ENCODE data around the gene CUL4A.
"Not testable (repeated sequence)": the region's sequence is repeated elsewhere in the genome, so short reads cannot be mapped to it uniquely, and the experiment has no call there.

The CUL4A gene

GRCh38 chr13:113209336-113209758, at the start of gene CUL4A:
TSS of gene CUL4A (plus strand) at chr13:113209613. CDS start at chr13:113209628, 15 bp downstream.
- peak; percentile 42 for DNase-seq

DNA sequence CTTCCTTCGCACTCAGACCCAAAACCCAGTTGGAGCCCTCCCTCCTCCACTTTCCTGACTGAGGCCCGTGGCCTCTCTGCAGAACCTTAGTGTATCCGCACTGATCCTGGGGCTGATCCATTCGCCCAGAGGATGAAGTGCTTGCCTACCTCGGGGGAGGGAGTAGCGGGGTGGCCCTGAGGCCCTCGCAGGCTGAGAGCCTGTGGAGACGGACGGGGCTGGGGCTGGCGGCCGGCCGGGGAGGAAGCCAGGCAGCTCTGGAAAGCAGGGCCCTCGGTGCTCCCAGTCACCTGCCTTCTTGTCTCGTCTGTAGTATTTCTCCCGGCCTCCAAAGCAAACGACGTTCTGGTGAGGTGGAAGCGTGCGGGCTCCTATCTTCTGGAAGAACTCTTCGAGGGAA, 49.7 kb upstream of the CUL4A start:
- no peak for DNase-seq

DNA sequence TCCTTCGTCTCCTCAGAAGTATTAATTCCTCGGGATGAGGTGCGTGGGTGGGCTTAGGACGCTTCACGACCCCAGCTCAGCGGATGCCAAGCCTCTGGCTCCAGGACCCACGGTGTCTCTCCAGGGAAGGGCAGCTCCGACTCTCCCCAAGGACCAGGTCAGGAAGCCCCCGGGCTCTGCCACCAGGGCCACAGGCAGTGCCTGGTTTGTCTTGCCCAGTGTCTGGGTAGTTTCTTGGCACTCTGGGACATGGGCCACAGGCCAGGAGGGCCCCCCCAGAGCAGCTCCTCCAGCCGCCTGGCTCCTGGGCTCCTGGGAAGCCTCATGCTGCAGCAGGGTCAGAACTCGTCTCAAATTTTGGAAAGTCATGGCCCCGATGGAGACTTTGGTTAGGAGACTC, 48.4 kb upstream of the CUL4A start:
- no peak for DNase-seq

DNA sequence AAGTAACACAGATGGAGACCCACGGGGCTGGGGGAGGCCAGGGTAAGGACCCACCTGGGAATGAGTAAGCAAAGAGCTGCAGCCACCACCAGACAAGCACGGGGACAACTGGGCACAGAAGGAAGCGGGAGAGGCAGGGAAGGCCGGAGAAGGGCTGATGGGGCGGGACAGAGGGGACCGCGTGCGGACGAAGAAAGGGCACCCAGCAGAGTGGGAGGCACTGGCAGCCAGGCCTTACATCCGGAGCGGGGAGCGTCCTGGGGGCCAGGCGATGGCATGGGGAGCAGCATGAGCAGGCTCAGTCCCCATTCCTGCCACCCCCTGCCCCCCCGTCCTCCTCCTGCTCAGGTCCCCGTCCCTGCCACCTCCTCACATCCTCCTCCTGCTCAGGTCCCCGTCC, 48.0 kb upstream of the CUL4A start:
- no peak for DNase-seq

DNA sequence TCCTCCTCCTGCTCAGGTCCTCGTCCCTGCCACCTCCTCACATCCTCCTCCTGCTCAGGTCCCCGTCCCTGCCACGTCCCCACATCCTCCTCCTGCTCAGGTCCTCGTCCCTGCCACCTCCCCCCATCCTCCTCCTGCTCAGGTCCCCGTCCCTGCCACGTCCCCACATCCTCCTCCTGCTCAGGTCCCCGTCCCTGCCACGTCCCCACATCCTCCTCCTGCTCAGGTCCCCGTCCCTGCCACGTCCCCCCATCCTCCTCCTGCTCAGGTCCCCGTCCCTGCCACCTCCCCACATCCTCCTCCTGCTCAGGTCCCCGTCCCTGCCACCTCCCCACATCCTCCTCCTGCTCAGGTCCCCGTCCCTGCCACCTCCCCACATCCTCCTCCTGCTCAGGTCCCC, 47.4 kb upstream of the CUL4A start:
- DNase-seq: not testable (repeated sequence)

DNA sequence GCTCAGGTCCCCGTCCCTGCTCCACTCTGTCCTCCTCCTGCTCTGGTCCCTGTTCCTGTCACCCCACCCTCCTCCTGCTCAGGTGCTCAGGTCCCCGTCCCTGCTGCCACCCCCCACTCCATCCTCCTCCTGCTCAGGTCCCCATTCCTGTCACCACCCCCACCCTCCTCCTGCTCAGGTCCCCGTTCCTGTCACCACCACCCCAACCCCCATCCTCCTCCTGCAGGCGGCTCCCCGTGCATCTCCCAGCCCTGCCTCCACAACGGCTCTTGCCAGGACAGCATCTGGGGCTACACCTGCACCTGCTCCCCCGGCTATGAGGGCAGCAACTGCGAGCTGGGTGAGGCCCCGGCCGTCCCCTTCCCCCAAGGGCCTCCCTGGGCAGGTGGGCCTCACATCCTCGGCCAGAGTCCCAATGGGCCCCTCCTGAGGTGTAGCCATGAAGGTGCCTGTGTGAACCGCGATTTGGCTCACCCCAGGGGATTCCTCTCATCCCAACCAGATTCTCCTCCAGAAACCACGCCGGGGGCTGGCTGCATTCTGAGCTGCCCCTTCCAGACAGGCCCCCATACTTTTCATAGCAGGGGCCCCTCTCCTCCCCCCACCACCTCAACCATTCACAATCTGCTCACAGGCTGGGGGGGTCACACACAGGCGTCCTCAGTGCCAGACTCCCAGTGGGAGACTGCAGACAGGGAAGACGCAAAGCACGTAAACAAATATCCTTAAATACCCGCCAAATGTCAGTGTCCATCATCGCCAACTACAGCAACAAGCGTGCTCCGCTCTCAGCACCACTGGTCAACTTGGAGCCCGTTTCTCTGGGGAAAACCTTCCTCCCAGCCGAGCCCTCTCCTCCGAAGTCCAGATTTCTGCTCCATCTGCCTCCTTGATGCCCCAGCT, 46.4 kb upstream of the CUL4A start:
- DNase-seq: no peak

- DNase-seq: no peak
These were observed 44.9 kb upstream of the CUL4A start for GRCh38 chr13:113164492-113164891.

DNA sequence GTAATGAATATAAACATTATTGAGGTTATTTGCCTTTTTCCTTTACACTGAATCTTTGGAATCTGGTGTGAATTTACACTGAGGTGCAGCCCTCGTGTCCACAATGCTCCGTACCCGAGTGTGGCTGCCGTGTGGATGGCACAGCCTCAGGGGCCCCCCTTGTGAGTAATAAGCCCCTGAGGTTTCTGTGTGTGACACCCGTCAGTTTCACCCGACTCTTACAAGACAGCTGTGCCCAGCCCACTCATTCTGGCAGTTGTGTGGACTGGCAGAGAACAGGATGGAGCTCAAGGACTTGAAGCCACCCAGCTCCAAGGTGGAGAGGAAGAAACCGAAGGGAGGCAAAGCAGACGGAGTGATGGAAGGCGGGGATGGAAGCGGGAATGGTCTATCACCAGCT, 43.1 kb upstream of the CUL4A start:
- DNase-seq: no peak

DNA sequence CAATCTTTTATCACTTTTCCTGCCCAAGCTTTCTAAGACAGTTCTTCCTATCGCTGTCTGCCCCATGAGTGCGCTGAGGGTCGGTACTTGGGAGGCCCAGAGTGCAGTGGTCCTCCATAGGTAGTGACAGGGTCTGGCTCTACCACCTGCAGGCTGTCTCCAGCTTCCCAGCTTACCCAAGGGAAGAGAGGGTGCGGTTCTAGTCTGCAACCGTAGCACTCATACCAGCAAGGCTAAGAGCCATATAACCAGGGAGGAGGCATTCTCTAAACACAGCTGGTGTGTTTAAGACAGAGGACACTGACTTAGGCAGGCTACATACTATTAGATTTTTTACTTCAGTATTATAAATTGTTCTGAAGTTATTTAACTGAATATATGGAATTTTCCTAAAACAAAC, 42.7 kb upstream of the CUL4A start:
- DNase-seq: no peak

DNA sequence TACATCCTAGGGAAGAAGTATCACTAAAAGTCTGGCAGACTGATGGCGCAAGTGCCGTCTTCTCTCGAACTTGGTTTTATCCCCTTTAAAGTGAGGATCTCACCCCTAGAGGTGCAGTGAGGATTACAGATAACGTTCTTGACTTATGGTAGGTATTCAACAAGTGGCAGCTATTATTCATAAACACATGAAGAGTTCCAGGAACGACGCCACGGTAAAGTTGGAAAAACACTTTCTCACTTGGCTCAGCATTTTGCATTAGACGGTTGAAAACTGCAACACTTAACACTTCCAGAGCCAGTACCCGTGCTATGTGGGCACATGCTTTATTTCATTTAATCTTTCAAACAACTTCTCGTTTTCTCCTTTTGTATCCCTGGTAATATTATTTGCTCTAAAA, 42.3 kb upstream of the CUL4A start:
- no peak for DNase-seq

DNA sequence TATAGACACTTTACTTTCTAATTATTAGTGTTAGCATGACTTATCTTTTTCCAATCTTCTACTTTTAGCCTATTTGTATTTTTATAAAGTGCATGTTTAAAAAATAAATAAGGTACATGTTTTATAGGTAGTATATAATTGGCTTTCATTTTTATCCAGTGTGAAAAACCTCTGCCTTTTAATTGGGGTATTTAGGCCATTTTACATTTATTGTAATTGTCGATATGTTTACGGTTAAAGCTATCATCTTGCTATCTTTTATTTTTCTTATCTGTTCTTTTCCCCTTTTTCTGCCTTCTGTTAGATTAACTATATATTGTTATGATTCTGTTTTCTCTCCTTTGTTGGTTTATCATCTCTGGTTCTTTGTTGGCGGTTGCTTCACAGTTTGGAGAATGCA, 41.8 kb upstream of the CUL4A start:
- no peak for DNase-seq

DNA sequence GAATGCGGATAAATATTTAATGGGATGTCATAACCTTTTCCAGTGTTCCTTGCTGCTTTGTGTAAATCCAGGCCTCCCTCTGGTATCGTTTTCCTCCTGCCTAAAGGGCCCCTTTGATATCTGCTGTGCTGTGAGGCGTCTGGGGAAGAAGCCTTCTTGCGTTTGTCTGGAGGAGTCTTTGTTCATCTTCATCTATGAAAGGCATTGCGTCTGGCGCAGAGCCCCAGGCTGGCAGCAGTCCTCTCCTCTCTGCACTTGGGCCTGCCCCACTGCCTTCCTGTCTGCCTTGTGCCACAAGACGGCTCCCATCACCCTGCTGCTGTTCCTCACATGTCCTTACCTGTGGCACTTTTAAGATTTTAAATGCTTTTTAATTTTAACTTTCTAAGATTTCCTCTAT, 41.2 kb upstream of the CUL4A start:
- no peak for DNase-seq

DNA sequence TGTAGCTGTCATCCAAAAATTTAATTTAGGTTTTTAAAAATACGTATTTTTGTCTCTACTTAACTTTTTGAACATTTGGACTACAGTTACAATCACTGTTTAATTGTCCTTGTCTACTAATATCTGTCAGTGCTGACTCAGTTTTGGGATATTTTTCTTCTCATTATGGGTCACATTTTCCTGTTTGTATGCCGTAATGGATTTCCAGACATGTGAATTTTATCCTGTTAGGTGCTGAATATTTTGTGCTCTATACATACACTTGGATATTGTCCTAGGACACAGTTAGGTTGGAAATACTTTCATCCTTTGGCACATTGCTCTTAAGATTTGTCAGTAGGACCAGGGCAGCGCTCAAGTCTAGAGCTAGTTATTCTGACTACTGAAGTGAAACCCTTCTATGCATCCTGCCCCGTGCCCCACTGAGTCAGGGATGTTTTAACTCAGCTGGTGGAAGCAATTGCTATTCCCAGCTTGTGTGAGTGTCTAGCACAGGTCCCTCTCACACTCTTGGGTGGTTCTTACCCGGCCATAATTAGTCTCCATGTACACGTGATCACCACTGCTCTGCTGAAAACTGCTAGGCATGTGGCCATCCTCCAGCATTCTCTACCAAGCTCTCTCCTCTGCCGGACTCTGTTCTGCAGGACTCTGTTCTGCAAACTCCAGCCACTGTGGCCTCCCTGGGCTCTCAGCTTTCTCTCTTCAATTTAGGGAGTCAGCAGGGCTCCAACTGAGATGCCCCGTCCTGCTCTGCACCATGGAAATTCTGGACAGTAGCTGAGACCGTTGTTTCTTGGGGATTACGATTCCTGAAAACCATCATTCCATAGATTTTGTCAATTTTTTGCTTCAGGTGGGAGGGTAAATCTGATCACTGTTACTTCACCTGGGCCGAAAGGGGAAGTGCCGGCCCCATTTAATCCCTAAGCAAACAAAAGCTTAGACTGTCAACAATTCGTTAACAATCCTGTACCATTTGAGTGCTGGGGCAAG, 39.8 kb upstream of the CUL4A start:
- DNase-seq: peak; percentile 19

DNA sequence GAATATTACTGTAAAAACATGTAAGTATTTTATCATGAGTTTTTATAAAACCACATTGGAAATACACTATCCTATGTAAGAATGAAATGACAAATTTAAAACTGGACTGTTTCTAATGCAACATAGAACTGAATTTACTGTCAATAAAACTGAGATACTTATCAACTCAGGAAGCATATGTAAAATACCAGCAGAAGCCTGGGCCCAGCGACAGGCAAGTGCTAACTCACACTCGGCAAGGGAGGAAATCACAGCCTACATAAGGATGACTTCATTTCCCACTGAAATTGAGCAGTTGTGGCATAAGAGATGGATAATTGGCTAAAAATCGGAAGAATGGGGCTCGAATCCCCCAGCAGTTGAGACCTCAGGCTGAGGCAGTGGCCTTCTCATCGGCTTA, 38.9 kb upstream of the CUL4A start:
- no peak for DNase-seq

- no peak for DNase-seq
These were observed 37.9 kb upstream of the CUL4A start for GRCh38 chr13:113171250-113172125.

- no peak for DNase-seq
These were observed 36.9 kb upstream of the CUL4A start for GRCh38 chr13:113172419-113172926.

DNA sequence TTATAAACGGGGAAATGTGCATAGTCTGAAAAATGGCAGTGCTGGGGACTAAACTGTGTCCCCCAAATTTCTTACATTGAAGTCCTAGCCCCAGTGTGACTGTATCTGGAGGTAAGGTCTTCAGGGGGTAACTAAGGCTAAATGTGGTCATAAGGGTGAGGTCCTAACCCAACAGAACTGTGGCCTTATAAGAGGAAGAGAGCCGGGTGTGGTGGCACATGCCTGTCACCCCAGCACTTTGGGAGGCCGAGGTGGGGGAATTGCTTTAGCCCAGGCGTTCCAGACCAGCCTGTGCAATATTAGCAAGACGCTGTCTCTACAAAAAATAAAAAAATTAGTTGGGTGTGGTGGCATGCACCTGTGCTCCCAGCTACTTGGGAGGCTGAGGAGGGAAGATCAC, 33.1 kb upstream of the CUL4A start:
- no peak for DNase-seq

DNA sequence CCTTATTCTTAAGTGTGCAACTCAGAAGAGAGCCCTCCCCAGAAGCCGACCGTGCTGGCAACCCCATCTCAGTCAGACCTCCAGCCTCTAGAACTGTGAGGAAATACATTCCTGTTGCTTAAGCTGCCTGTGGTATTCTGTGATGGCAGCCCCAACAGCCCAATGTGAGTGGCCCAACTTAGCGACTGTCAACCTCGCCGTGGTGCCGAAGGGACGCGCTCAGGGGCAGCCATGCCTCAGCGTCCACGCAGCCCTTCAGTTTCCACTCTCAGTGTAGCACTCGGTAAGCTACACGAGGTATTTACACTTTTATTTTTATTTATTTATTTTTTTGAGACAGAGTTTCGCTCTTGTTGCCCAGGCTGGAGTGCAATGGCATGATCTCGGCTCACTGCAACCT, 32.6 kb upstream of the CUL4A start:
- DNase-seq: no peak

- no peak for DNase-seq
These were observed 31.1 kb upstream of the CUL4A start for GRCh38 chr13:113178070-113178895.

GRCh38 chr13:113178896-113179167, 30.6 kb upstream of the CUL4A start:
- no peak for DNase-seq

- DNase-seq: no peak
These were observed 29.8 kb upstream of the CUL4A start for GRCh38 chr13:113179374-113180230.
